ENCODE results near the gene C17orf50. TPM values are rescaled to one million over a fixed set of nuclear protein-coding genes. Genes with fewer than 3 reads are reported as not detected.
A peak's percentile ranks its signal among the peaks of the same experiment; 100 is the strongest.

C17orf50 gene
- total and polyA plus RNA-seq, 2 of the 13 experiments (the other 11 are each of a cell fraction or from before 2014, with no cell fraction given) = not detected

GRCh38 chr17:35768797-35769196 lies 8.1 kb downstream of the C17orf50 start:
- 16% methylated on average over 2 of the region's 2 CpGs for WGBS (ENCODE audit: low lambda C conversion rate)
- no TSS peak for BruUV-seq (replicated peaks)
- in situ Hi-C loops (cut with HindIII; ENCODE audit: extremely low pct_ligation_motif_present, low pct_unique_long_range_greater_than_20kb) = no loop called here

DNA sequence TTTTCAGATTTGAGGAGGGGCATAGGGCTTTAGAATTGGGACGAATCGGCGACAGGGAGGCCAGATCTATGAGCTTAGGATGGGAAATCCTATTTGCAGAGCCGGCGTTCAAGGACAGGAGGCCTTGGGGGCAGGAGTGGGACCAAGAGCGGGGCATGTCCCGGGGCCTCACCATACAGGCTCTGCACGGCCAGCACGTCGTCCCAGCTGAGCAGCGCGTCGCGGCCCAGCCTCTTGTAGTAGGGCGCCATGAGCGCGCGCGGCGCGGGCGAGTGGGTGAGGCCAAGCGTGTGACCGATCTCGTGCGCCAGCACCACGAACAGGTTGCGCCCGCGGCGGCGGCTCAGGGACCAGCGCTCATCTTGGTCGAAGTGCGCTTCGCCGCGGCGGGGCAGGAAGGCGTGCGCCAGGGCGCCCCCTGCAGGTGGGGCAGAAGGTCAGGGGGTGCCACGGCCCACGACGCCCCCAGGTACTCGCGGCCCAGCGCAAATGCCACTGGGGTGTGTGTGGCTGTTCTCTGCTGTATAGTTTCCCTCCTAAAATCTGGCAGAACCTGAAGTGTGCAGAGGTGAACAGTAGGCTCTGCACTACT lies 9.3 kb downstream of the C17orf50 start:
- ATAC-seq = no peak
- POLR2A ChIA-PET = no interaction called here
- no peak overlapping the region for H3K27ac ChIP-seq (ENCODE audit: extremely low read length, insufficient read depth, low read length)
- no peaks in the 10 kb centered on the region for H4K20me1 ChIP-seq (ENCODE audit: insufficient read depth, low read length)
- H3K36me3 ChIP-seq (replicated peaks in 1 of 2; ENCODE audit: control insufficient read depth in 1 of 2, insufficient read depth in 2 of 2, low read length in 2 of 2) = no peaks in the 10 kb centered on the region
- H2AFZ ChIP-seq (ENCODE audit: low read length) = no peak overlapping the region
- DNase-seq (ENCODE audit: low spot score) = no peak
- H3K4me2 ChIP-seq (ENCODE audit: low read depth, low read length) = no peak overlapping the region
- 78% methylated on average over 41 of the region's 48 CpGs for WGBS (ENCODE audit: low lambda C conversion rate)
- no peaks in the 10 kb centered on the region for H3K9me3 ChIP-seq (ENCODE audit: low read length)
- no peak overlapping the region for H3K4me3 ChIP-seq (replicated peaks in 1 of 3; ENCODE audit: insufficient read depth in 1 of 3, low read depth in 2 of 3, low read length in 3 of 3)
- no peaks in the 10 kb centered on the region for H3K79me2 ChIP-seq (ENCODE audit: insufficient read depth, low read length)
- no peak overlapping the region for H3K9ac ChIP-seq (ENCODE audit: insufficient read depth, low read depth, low read length)
- peaks cover 4% of the 10 kb centered on the region for H3K4me1 ChIP-seq (ENCODE audit: insufficient read depth, low read length)
- peaks cover 4 to 66% of the 10 kb centered on the region in 2 experiments; a peak in 3 of 5 replicates for H3K27me3 ChIP-seq (ENCODE audit: control insufficient read depth in 1 of 2, insufficient read depth in 2 of 2, low read length in 2 of 2)
- intact Hi-C loops (cut with micrococcal nuclease; ENCODE audit: unreplicated experiment) (no loop called here), in situ Hi-C loops (cut with HindIII; ENCODE audit: extremely low pct_ligation_motif_present, low pct_unique_long_range_greater_than_20kb) (no loop called here)
- FAIRE-seq = no peak
- BruUV-seq (replicated peaks) = no TSS peak
- CTCF ChIA-PET (ENCODE audit: low intra/inter-chr PET ratio, low total read pairs) = no interaction called here
- no peak for TF ChIP-seq ZNF841 (CRISPR knock-in tag; IDR thresholded peaks at IDR 0.05; ENCODE audit: borderline replicate concordance)
- peak; percentile 42 for TF ChIP-seq CTCF (CRISPR knock-in tag; IDR thresholded peaks at IDR 0.05)
- no peak for TF ChIP-seq ZNF451 (CRISPR knock-in tag; IDR thresholded peaks at IDR 0.05)
- TF ChIP-seq HOXA3 (CRISPR knock-in tag; IDR thresholded peaks at IDR 0.05) = 0 out of 2 replicates have a peak, but pooled peaks have one; percentile 15
- peak; percentile 91 for TF ChIP-seq ZBTB33 (CRISPR knock-in tag; IDR thresholded peaks at IDR 0.05)
- TF ChIP-seq, protein P1, sequence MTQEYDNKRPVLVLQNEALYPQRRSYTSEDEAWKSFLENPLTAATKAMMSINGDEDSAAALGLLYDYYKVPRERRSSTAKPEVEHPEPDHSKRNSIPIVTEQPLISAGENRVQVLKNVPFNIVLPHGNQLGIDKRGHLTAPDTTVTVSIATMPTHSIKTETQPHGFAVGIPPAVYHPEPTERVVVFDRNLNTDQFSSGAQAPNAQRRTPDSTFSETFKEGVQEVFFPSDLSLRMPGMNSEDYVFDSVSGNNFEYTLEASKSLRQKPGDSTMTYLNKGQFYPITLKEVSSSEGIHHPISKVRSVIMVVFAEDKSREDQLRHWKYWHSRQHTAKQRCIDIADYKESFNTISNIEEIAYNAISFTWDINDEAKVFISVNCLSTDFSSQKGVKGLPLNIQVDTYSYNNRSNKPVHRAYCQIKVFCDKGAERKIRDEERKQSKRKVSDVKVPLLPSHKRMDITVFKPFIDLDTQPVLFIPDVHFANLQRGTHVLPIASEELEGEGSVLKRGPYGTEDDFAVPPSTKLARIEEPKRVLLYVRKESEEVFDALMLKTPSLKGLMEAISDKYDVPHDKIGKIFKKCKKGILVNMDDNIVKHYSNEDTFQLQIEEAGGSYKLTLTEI (CRISPR knock-in tag; conservative IDR thresholded peaks at IDR 0.05) = no peak
- TF ChIP-seq FOXJ3 (CRISPR knock-in tag; IDR thresholded peaks at IDR 0.05; ENCODE audit: borderline replicate concordance) = no peak
- no peak for TF ChIP-seq TEAD3 (CRISPR knock-in tag; optimal IDR thresholded peaks at IDR 0.05; ENCODE audit: borderline replicate concordance)
- TF ChIP-seq, protein P2, sequence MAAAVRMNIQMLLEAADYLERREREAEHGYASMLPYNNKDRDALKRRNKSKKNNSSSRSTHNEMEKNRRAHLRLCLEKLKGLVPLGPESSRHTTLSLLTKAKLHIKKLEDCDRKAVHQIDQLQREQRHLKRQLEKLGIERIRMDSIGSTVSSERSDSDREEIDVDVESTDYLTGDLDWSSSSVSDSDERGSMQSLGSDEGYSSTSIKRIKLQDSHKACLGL (CRISPR knock-in tag; IDR thresholded peaks at IDR 0.05) = no peak

More at GRCh38 chr17:35768797-35769196, 8.1 kb downstream of the C17orf50 start:
- H3K27me3 ChIP-seq (ENCODE audit: control insufficient read depth in 1 of 2, insufficient read depth in 2 of 2, low read length in 2 of 2) = peaks cover 4 to 54% of the 10 kb centered on the region in 2 experiments; a peak in 3 of 5 replicates
- no peaks in the 10 kb centered on the region for H3K9me3 ChIP-seq (ENCODE audit: low read length)
- no peaks in the 10 kb centered on the region for H4K20me1 ChIP-seq (ENCODE audit: insufficient read depth, low read length)
- no peak overlapping the region for H3K9ac ChIP-seq (ENCODE audit: insufficient read depth, low read depth, low read length)
- no peak overlapping the region for H2AFZ ChIP-seq (ENCODE audit: low read length)
- ChIA-PET POLR2A (no interaction called here), CTCF (ENCODE audit: low intra/inter-chr PET ratio, low total read pairs) (no interaction called here)
- H3K4me1 ChIP-seq (ENCODE audit: insufficient read depth, low read length) = peaks cover 12% of the 10 kb centered on the region
- no peak for TF ChIP-seq ZBTB21 (CRISPR knock-in tag; IDR thresholded peaks at IDR 0.05)
- no peak for TF ChIP-seq HNRNPH1 (optimal IDR thresholded peaks at IDR 0.05; ENCODE audit: low read depth, low read length)
- TF ChIP-seq KLF9 (CRISPR knock-in tag; IDR thresholded peaks at IDR 0.05; ENCODE audit: low read depth) = no peak
- no peak for TF ChIP-seq ZFP37 (CRISPR knock-in tag; IDR thresholded peaks at IDR 0.05; ENCODE audit: borderline replicate concordance)
- no peak for TF ChIP-seq SMYD3 (CRISPR knock-in tag; IDR thresholded peaks at IDR 0.05)
- no peak for TF ChIP-seq SOX13 (IDR thresholded peaks at IDR 0.05)
- no peak for TF ChIP-seq SOX13 (CRISPR knock-in tag; conservative IDR thresholded peaks at IDR 0.05 in 1 of 2, IDR thresholded peaks at IDR 0.05 in 1 of 2)
- no peaks in the 10 kb centered on the region for H3K36me3 ChIP-seq (replicated peaks in 1 of 2; ENCODE audit: control insufficient read depth in 1 of 2, insufficient read depth in 2 of 2, low read length in 2 of 2)
- ATAC-seq (no peak), FAIRE-seq (no peak), DNase-seq (ENCODE audit: low spot score) (no peak)
- H3K4me2 ChIP-seq (ENCODE audit: low read depth, low read length) = no peak overlapping the region
- intact Hi-C loops (cut with micrococcal nuclease; ENCODE audit: unreplicated experiment) = no loop called here
- no peaks in the 10 kb centered on the region for H3K79me2 ChIP-seq (ENCODE audit: insufficient read depth, low read length)
- no peak overlapping the region for H3K27ac ChIP-seq (ENCODE audit: extremely low read length, insufficient read depth, low read length)
- no peak overlapping the region for H3K4me3 ChIP-seq (replicated peaks in 1 of 3; ENCODE audit: insufficient read depth in 1 of 3, low read depth in 2 of 3, low read length in 3 of 3)
